Endodermal cell (in vitro differentiated cells): ENCODE results near the gene COL8A1. TPM values are rescaled to one million over a fixed set of nuclear protein-coding genes. Genes with fewer than 3 reads are reported as not detected.
A peak's percentile ranks its signal among the peaks of the same experiment; 100 is the strongest.

Source experiments
- DNase-seq: peaks from one replicate; pipeline ENCODE4 v3.0.0-alpha.2; 2017
- H3K27ac ChIP-seq: 2 replicates; pipeline ENCODE4 v1.5.1; 2013; ENCODE audit warnings: mild to moderate bottlenecking, low read depth, low read length, moderate library complexity
- H3K27me3 ChIP-seq: 2 replicates; pipeline ENCODE4 v1.6.1; 2013; ENCODE audit warnings: mild to moderate bottlenecking, low read length, moderate library complexity; ENCODE audit not compliant: insufficient read depth, control insufficient read depth, poor library complexity, severe bottlenecking
- H3K36me3 ChIP-seq: 2 replicates; pipeline ENCODE4 v1.7.0; 2013; ENCODE audit warnings: mild to moderate bottlenecking, low read length, moderate library complexity; ENCODE audit not compliant: control insufficient read depth, insufficient read depth
- H3K4me1 ChIP-seq: one replicate; pipeline ENCODE4 v1.7.0; 2013; ENCODE audit warnings: low read length; ENCODE audit not compliant: control insufficient read depth, insufficient read depth
- H3K4me3 ChIP-seq: 2 replicates; pipeline ENCODE4 v1.5.1; 2013; ENCODE audit warnings: mild to moderate bottlenecking, low read length, moderate library complexity
- H3K9ac ChIP-seq: 2 replicates; pipeline ENCODE4 v1.6.1; 2013; ENCODE audit warnings: mild to moderate bottlenecking, low read length, moderate library complexity; ENCODE audit not compliant: poor library complexity, severe bottlenecking; ENCODE audit errors: extremely low read depth
- H3K9me3 ChIP-seq: 2 replicates; pipeline ENCODE4 v1.6.1; 2013; ENCODE audit warnings: mild to moderate bottlenecking, low read length, moderate library complexity; ENCODE audit not compliant: control insufficient read depth
- H3K27ac Mint-ChIP-seq: 2 replicates; pipeline ENCODE4 v1.8.0; 2020; ENCODE audit warnings: mixed read lengths
- H3K27me3 Mint-ChIP-seq: 2 replicates; pipeline ENCODE4 v1.8.0; 2021; ENCODE audit warnings: mild to moderate bottlenecking, mixed read lengths; ENCODE audit not compliant: insufficient read depth
- H3K36me3 Mint-ChIP-seq: 2 replicates; pipeline ENCODE4 v1.8.0; 2020; ENCODE audit warnings: low read depth, mixed read lengths
- H3K4me1 Mint-ChIP-seq: 2 replicates; pipeline ENCODE4 v1.8.0; 2020; ENCODE audit warnings: mixed read lengths
- H3K4me3 Mint-ChIP-seq: 2 replicates; pipeline ENCODE4 v1.8.0; 2020; ENCODE audit warnings: mild to moderate bottlenecking, moderate library complexity, mixed read lengths
- H3K9me3 Mint-ChIP-seq: 2 replicates; pipeline ENCODE4 v1.8.0; 2020; ENCODE audit warnings: mild to moderate bottlenecking, mixed read lengths
- CTCF ChIP-seq: fragments of 200-600 bp; sonication (generic); conservative IDR thresholded peaks from 2 replicates; pipeline ENCODE4 v1.5.0; 2021; ENCODE audit warnings: antibody characterized with exemption, mild to moderate bottlenecking
- WGBS, 2 experiments: methylation state at CpG; one replicate each; pipeline versions ENCODE4 v1.1.5 to v1.1.7; 2013; ENCODE audit warnings: missing lambda C conversion rate in 2 of 2, mixed read lengths in 1 of 2; ENCODE audit not compliant: insufficient coverage in 1 of 2, insufficient read length in 1 of 2; 5-methylcytosine and 5-hydroxymethylcytosine counted together
- total RNA-seq, 2 donors: library from RNA; stranded (reverse); fragmentation: NEBNext Ultra II Directional in 1 of 2; extraction: Animal tissue kit (Norgen Biotek cat#: 25700) in 1 of 2; gene quantifications; 2 replicates in 1 of 2; 3 replicates in 1 of 2; pipeline ENCODE4 v1.2.1, GENCODE V29; 2021

The COL8A1 gene
- total RNA-seq, 2 donors from 2014 or later = 3.5 to 3.9 TPM

GRCh38 chr3:99789011-99789721 is 150.8 kb downstream of the COL8A1 start:
- Histone ChIP-seq H3K4me1 (no peaks in the 10 kb centered on the region), H3K27ac (no peak overlapping the region), H3K4me3 (no peak overlapping the region), H3K36me3 (no peaks in the 10 kb centered on the region), H3K27me3 (peaks cover 12% of the 10 kb centered on the region), H3K9me3 (no peaks in the 10 kb centered on the region), H3K9ac (no peak overlapping the region)
- peak; percentile 77 for TF ChIP-seq CTCF
- peak; percentile 55 for DNase-seq
- H3K36me3 Mint-ChIP-seq = no peaks in the 10 kb centered on the region
- no peak overlapping the region for H3K4me3 Mint-ChIP-seq
- no peaks in the 10 kb centered on the region for H3K9me3 Mint-ChIP-seq
- no peaks in the 10 kb centered on the region for H3K4me1 Mint-ChIP-seq
- H3K27ac Mint-ChIP-seq = no peak overlapping the region
- 25 to 44% methylated on average over 1 to 3 of the region's 3 CpGs for WGBS, 2 experiments
- no peaks in the 10 kb centered on the region for H3K27me3 Mint-ChIP-seq

DNA sequence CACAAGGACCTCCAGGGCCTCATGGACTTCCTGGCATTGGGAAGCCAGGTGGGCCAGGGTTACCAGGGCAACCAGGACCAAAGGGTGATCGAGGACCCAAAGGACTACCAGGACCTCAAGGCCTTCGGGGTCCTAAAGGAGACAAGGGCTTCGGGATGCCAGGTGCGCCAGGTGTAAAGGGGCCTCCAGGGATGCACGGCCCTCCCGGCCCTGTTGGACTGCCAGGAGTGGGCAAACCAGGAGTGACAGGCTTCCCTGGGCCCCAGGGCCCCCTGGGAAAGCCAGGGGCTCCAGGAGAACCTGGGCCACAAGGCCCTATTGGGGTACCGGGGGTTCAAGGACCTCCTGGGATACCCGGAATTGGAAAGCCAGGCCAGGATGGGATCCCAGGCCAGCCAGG is 156.1 kb downstream of the COL8A1 start:
- H3K27me3 Mint-ChIP-seq = no peaks in the 10 kb centered on the region
- 86 to 97% methylated on average over 7 to 8 of the region's 8 CpGs for WGBS, 2 experiments
- no peak overlapping the region for H3K4me3 ChIP-seq
- H3K4me1 Mint-ChIP-seq = no peaks in the 10 kb centered on the region
- H3K36me3 ChIP-seq = no peaks in the 10 kb centered on the region
- DNase-seq = no peak
- no peaks in the 10 kb centered on the region for H3K9me3 Mint-ChIP-seq
- H3K9ac ChIP-seq = no peak overlapping the region
- TF ChIP-seq CTCF = no peak
- H3K27ac Mint-ChIP-seq = no peak overlapping the region
- peaks cover 5% of the 10 kb centered on the region for H3K27me3 ChIP-seq
- H3K9me3 ChIP-seq = no peaks in the 10 kb centered on the region
- H3K4me1 ChIP-seq = no peaks in the 10 kb centered on the region
- no peaks in the 10 kb centered on the region for H3K36me3 Mint-ChIP-seq
- no peak overlapping the region for H3K27ac ChIP-seq
- no peak overlapping the region for H3K4me3 Mint-ChIP-seq

DNA sequence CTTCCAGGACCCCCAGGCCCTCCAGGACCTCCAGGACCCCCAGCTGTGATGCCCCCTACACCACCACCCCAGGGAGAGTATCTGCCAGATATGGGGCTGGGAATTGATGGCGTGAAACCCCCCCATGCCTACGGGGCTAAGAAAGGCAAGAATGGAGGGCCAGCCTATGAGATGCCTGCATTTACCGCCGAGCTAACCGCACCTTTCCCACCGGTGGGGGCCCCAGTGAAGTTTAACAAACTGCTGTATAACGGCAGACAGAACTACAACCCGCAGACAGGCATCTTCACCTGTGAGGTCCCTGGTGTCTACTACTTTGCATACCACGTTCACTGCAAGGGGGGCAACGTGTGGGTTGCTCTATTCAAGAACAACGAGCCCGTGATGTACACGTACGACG is 157.2 kb downstream of the COL8A1 start:
- no peak for DNase-seq
- no peak overlapping the region for H3K9ac ChIP-seq
- H3K36me3 ChIP-seq = no peaks in the 10 kb centered on the region
- no peaks in the 10 kb centered on the region for H3K9me3 ChIP-seq
- WGBS, 2 experiments = 91 to 94% methylated on average over 12 to 15 of the region's 15 CpGs
- no peaks in the 10 kb centered on the region for H3K27me3 ChIP-seq
- no peak overlapping the region for H3K27ac ChIP-seq
- no peaks in the 10 kb centered on the region for H3K4me1 Mint-ChIP-seq
- no peak for TF ChIP-seq CTCF
- H3K9me3 Mint-ChIP-seq = no peaks in the 10 kb centered on the region
- no peaks in the 10 kb centered on the region for H3K4me1 ChIP-seq
- H3K4me3 ChIP-seq = no peak overlapping the region
- H3K27ac Mint-ChIP-seq = no peak overlapping the region
- H3K36me3 Mint-ChIP-seq = no peaks in the 10 kb centered on the region
- H3K27me3 Mint-ChIP-seq = no peaks in the 10 kb centered on the region
- H3K4me3 Mint-ChIP-seq = no peak overlapping the region
